ENCODE results near the gene EPB41L4A. TPM values are rescaled to one million over a fixed set of nuclear protein-coding genes. Genes with fewer than 3 reads are reported as not detected.

EPB41L4A gene
- total RNA-seq, 1 experiment from 2014 or later, result 0.87 TPM

GRCh38 chr5:112138526-112138925 lies 280.6 kb downstream of the EPB41L4A start:
- Histone ChIP-seq H3K4me1 (ENCODE audit: control insufficient read depth, insufficient read depth, low read length) (no peaks in the 10 kb centered on the region), H3K27ac (ENCODE audit: low read length) (no peak overlapping the region), H3K9me3 (ENCODE audit: control insufficient read depth, insufficient read depth, low read depth, low read length) (no peaks in the 10 kb centered on the region), H3K27me3 (ENCODE audit: control insufficient read depth, insufficient read depth, low read length) (no peaks in the 10 kb centered on the region), H3K36me3 (ENCODE audit: control insufficient read depth, insufficient read depth, low read length) (no peaks in the 10 kb centered on the region), H3K4me3 (ENCODE audit: low read depth in 2 of 2, low read length in 2 of 2) (no peak overlapping the region)
- BruUV-seq (replicated peaks), result no TSS peak
- ATAC-seq (no peak), DNase-seq (ENCODE audit: low read depth, low spot score) (no peak)
- intact Hi-C loops (cut with micrococcal nuclease; ENCODE audit: unreplicated experiment) (no loop called here), in situ Hi-C loops (cut with HindIII; ENCODE audit: low pct_unique_long_range_greater_than_20kb, low sequenced_read_pairs) (no loop called here)
- TF ChIP-seq REST (IDR thresholded peaks at IDR 0.05; ENCODE audit: insufficient read depth in 1 of 2, low read depth in 2 of 2, low read length in 1 of 2) (no peak), POLR2AphosphoS5 (IDR thresholded peaks at IDR 0.05; ENCODE audit: low read depth, low read length) (no peak), SIN3A (IDR thresholded peaks at IDR 0.05; ENCODE audit: borderline replicate concordance, insufficient read depth, low read depth, low read length) (no peak), CTCF (IDR thresholded peaks at IDR 0.05) (no peak), TCF7L2 (IDR thresholded peaks at IDR 0.05; ENCODE audit: low read depth, low read length) (no peak)
- ChIA-PET CTCF (no interaction called here), POLR2A (no interaction called here)

- Histone ChIP-seq H3K4me1 (ENCODE audit: control insufficient read depth, insufficient read depth, low read length) (no peaks in the 10 kb centered on the region), H3K36me3 (ENCODE audit: control insufficient read depth, insufficient read depth, low read length) (no peaks in the 10 kb centered on the region), H3K27me3 (ENCODE audit: control insufficient read depth, insufficient read depth, low read length) (no peaks in the 10 kb centered on the region), H3K27ac (ENCODE audit: low read length) (no peak overlapping the region), H3K4me3 (ENCODE audit: low read depth in 2 of 2, low read length in 2 of 2) (no peak overlapping the region), H3K9me3 (ENCODE audit: control insufficient read depth, insufficient read depth, low read depth, low read length) (no peaks in the 10 kb centered on the region)
- ChIA-PET POLR2A (no interaction called here), CTCF (no interaction called here)
- no peak for TF ChIP-seq REST (IDR thresholded peaks at IDR 0.05; ENCODE audit: insufficient read depth in 1 of 2, low read depth in 2 of 2, low read length in 1 of 2)
- TF ChIP-seq SIN3A (IDR thresholded peaks at IDR 0.05; ENCODE audit: borderline replicate concordance, insufficient read depth, low read depth, low read length), result no peak
- TF ChIP-seq TCF7L2 (IDR thresholded peaks at IDR 0.05; ENCODE audit: low read depth, low read length), result no peak
- TF ChIP-seq CTCF (IDR thresholded peaks at IDR 0.05), result no peak
- no peak for TF ChIP-seq POLR2AphosphoS5 (IDR thresholded peaks at IDR 0.05; ENCODE audit: low read depth, low read length)
- no TSS peak for BruUV-seq (replicated peaks)
- in situ Hi-C loops (cut with HindIII; ENCODE audit: low pct_unique_long_range_greater_than_20kb, low sequenced_read_pairs), result no loop called here
- no peak for DNase-seq (ENCODE audit: low read depth, low spot score)
- ATAC-seq, result no peak
- intact Hi-C loops (cut with micrococcal nuclease; ENCODE audit: unreplicated experiment), result no loop called here
These were observed 282.3 kb downstream of the EPB41L4A start for GRCh38 chr5:112136773-112137172.
